HG02885 (cell line): ENCODE measurements around the gene ITGB6.

Source experiments
- ATAC-seq: cut with Tn5 transposase; IDR thresholded peaks from one replicate; pipeline ENCODE4 v1.9.1; 2021; ENCODE audit warnings: mild to moderate bottlenecking; ENCODE audit not compliant: unreplicated experiment, poor library complexity

The ITGB6 gene

DNA sequence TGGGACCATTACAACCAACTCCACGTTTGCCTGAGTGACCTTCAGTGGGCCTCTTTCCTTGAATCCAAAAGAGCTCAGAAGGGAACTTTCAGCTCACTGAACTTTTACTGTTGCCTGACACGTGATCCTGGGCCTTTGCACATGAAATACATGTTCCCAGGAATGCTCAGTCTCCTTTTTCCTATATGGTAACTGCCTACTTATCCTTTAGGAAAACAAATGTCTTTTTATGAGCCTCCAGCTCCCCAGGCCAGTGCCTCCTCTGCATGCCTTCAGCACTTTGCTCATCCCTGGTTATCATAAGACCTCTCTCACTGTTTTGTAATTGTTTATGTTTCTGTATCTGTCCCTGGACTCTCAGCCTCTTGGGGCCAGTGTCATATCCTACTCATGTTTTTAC, 142.7 kb downstream of the ITGB6 start:
- no peak for ATAC-seq

DNA sequence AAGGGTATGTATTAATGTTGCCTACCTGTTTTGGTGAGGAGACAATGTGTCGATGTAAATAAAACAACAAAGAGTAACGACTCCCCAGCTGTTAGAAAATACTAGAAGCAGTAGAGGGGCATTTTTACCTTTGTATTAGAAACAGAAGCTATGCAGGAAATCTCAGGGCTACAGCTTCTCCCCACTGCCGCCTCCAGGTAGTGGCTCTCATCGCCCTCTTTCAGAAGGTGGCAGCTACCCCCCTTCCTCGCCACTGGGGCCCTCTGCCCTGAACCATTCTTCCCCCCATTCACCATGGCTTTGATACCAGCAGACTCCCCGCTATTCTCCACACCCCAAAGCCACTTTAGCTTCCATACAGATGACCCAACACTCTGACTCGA, 144.4 kb downstream of the ITGB6 start:
- ATAC-seq = no peak

DNA sequence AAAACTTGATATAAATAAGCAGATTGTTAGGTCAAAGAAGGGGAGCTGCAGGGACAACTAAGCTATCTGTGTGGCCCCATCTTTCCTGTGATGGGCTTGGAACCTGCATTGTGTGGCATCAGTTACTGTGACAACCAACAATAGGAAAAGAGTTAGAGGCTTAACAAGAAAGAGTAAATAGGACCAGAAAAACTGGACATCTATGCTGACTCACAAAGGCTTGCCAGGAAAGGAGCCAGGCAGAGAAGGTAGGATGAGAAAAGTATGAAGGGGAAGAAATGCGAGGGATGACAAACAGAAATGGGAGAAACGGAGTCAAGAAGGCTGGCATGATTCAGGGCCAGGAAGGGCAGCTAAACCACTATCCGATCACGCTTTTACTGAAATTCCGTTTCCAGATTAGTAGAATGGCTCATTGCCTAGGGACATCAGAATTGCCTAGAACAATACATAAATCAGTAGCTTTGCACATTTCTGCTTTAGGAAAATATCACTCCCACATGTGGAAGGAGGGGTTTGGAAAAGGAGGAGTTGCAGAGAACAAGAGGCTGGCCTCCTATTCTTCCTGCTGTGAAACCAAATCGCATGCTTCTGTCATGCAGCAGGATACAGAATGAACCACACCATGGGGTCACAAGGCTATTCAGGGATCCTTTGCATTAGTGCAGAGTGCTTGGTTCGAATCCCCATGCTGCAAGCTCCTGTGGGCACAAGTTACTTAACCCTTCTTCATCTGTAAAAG, 144.9 kb downstream of the ITGB6 start:
- no peak for ATAC-seq

DNA sequence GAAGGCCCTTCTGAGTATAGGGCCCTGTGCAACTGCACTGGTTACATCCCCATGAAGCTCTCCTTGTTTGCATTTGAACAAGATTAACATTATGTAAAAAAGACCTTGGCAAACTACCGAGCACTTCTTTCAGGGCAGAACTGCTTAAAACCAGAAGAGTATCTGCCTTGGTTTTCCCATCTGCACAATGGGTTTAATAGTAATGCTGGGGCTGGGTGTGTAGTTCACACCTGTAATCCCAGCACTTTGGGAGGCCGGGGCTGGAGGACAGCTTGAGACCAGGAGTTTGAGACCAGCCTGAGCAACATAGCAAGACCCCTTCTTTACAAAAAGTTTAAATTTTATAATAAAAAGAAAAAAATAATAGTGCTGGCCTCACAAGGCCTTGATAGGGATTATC, 146.1 kb downstream of the ITGB6 start:
- no peak for ATAC-seq

DNA sequence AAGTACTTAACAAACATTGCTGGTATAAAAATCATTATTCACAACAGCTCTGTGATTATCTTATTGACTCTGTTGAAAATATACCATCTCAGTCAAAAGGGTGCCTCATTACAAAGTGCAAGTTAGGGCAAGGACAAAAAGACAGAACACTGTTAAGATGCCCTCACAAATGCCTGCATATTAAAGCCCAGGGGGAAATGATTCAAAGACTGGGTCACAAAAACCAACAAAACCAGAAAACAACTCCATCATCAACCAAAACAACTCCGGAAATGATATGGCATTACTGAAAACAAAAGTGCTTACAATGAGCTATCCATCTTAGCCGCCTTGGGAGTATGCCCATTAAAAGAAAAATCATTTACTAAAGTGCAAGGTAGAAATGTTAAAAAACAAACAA, 147.5 kb downstream of the ITGB6 start:
- no peak for ATAC-seq

DNA sequence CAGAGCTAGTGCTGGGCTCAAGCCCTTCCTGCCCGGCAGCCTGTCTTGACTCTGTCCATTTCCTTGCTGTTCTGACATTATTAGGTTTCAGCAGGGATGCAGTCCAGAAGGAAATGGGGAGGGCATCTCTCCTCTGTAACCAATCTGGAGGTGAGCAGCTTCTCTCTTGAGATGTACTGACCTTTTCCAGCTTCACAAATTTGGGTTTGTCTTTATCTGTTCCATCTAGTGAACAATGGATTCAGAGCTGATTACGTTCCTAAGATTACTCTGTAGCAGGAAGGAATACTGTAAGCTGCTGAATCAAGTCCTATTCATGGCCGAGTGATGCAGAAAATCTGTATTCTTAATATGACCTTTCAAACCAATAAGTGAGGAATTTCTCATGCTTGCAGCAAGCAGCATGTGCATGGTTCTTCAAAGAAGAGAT, 148.7 kb downstream of the ITGB6 start:
- no peak for ATAC-seq

DNA sequence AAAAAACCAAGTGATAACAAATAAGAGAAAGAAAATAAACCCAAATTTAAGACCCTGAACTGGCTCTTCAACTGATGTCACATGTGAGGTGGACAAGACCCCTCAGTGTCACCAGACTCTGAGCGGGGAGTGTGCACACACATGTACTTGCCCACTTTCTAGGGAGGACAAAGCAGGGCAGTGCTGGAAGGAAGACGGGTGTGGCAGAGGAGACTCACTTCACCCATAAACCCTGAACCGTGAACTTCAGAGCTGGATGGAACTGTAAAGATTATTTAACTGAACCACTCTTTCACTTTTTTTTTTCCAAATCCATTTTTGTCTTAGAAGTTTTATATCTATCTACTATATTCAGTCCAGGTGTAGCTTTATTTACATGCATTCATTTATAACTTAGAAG, 149.9 kb downstream of the ITGB6 start:
- ATAC-seq = no peak
